ENCODE results near the gene IL32.
"Not testable (repeated sequence)": the region's sequence is repeated elsewhere in the genome, so short reads cannot be mapped to it uniquely, and the experiment has no call there.

The IL32 gene

DNA sequence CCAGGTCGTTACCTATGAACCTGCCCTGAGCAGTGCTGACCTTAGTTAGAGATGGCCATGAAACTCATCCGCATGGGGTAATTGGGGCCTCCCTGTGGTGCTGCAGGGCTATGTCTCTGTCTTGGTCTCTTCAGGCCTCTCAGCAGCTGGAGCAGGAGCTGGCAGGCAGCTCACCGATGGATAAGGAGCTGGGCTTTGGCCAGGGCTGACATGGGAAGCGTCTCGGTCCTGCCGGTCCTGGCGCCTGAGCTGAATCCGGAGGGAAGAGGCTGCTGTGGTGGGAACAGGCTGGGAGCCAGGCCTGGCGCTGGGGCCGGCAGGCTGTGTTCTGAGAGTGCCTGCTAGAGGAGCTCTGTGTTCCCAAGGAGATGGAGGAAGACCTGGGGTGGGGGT, 10.1 kb downstream of the IL32 start:
- no peak overlapping the region for H3K4me3 ChIP-seq
- H3K36me3 ChIP-seq (replicated peaks): no peaks in the 10 kb centered on the region
- in situ Hi-C loops (cut with MboI; ENCODE audit: low sequenced_read_pairs): no loop called here
- H3K4me1 ChIP-seq: no peaks in the 10 kb centered on the region
- no peaks in the 10 kb centered on the region for H3K9me3 ChIP-seq
- DNase-seq (ENCODE audit: low spot score in 2 of 2): no peak
- peaks cover 40% of the 10 kb centered on the region for H3K27me3 ChIP-seq (ENCODE audit: low read depth)

DNA sequence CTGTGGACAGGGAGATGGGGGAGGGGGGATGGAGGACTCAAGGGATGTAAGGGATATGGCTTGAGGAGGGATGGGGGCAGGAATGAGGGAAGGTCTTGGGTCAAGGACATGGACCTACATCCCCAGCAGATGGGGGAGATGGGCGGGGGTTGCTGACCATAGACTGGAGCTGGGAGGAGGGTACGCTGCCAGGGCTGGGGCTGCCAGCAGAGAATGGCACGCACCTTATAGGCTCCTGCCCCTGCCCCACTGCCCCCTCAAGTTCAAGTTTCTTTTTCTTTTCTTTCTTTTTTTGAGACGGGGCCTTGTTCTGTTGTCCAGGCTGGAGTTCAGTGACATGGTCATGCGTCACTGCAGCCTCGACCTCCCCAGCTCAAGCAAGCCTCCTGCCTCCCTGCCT, 10.5 kb downstream of the IL32 start:
- H3K36me3 ChIP-seq (replicated peaks); H3K4me1 ChIP-seq; in situ Hi-C loops (cut with MboI; ENCODE audit: low sequenced_read_pairs); H3K9me3 ChIP-seq; H3K4me3 ChIP-seq; DNase-seq (ENCODE audit: low spot score in 2 of 2): not testable (repeated sequence)
- H3K27me3 ChIP-seq (ENCODE audit: low read depth): peaks cover 42% of the 10 kb centered on the region

GRCh38 chr16:3076577-3076976, 11.1 kb downstream of the IL32 start:
- no peak for DNase-seq (ENCODE audit: low spot score in 2 of 2)
- no peaks in the 10 kb centered on the region for H3K36me3 ChIP-seq (replicated peaks)
- no peak overlapping the region for H3K4me3 ChIP-seq
- no peaks in the 10 kb centered on the region for H3K4me1 ChIP-seq
- H3K9me3 ChIP-seq: no peaks in the 10 kb centered on the region
- H3K27me3 ChIP-seq (ENCODE audit: low read depth): peaks cover 42% of the 10 kb centered on the region
- in situ Hi-C loops (cut with MboI; ENCODE audit: low sequenced_read_pairs): no loop called here

DNA sequence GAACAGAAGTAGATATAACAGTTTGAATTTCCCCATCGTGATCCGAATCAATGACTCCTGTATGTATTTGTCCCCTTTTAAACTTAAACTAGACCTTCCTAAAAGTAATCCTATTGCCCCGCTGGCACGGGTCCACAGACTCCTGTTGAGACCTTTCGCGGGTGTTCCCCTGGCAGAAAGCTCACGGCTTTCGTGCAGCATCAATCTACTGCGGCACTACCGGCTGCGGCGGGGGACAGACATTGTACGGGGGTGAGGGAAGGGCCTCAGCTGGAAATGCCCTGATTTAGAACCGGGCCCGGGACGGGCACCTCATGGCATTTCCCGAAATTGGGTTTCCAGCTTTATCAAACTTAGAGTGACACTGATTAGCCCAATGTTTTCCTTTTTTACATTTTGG, 14.6 kb downstream of the IL32 start:
- in situ Hi-C loops (cut with MboI; ENCODE audit: low sequenced_read_pairs): no loop called here
- H3K27me3 ChIP-seq (ENCODE audit: low read depth): peaks cover 37% of the 10 kb centered on the region
- no peaks in the 10 kb centered on the region for H3K4me1 ChIP-seq
- no peaks in the 10 kb centered on the region for H3K9me3 ChIP-seq
- no peaks in the 10 kb centered on the region for H3K36me3 ChIP-seq (replicated peaks)
- H3K4me3 ChIP-seq: no peak overlapping the region
- no peak for DNase-seq (ENCODE audit: low spot score in 2 of 2)

GRCh38 chr16:3081957-3082356, 16.5 kb downstream of the IL32 start:
- H3K36me3 ChIP-seq (replicated peaks); DNase-seq (ENCODE audit: low spot score in 2 of 2); H3K9me3 ChIP-seq; in situ Hi-C loops (cut with MboI; ENCODE audit: low sequenced_read_pairs); H3K4me3 ChIP-seq; H3K4me1 ChIP-seq: not testable (repeated sequence)
- H3K27me3 ChIP-seq (ENCODE audit: low read depth): peaks cover 35% of the 10 kb centered on the region

DNA sequence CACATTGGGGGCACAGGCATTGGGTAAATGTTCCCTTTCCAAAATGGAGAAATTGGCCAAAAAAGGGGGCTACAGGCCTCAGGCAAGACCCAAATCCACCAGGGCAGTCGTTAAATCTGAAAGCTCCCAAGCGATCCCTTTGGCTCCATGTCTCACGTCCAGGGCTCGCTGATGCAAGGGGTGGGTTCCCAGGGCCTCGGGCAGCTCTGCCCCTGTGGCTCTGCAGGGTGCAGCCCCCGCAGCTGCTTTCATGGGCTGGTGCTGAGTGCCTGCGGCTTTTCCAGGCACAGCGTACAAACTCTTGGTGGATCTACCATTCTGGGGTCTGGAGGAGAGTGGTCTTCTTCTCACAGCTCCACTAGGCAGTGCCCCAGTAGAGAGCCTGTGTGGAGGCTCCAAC, 18.0 kb downstream of the IL32 start:
- peaks cover 21% of the 10 kb centered on the region; the same call in 1 of the 2 replicates for H3K27me3 ChIP-seq (ENCODE audit: low read depth)
- DNase-seq (ENCODE audit: low spot score in 2 of 2); in situ Hi-C loops (cut with MboI; ENCODE audit: low sequenced_read_pairs); H3K4me3 ChIP-seq; H3K9me3 ChIP-seq; H3K36me3 ChIP-seq (replicated peaks); H3K4me1 ChIP-seq: not testable (repeated sequence)

DNA sequence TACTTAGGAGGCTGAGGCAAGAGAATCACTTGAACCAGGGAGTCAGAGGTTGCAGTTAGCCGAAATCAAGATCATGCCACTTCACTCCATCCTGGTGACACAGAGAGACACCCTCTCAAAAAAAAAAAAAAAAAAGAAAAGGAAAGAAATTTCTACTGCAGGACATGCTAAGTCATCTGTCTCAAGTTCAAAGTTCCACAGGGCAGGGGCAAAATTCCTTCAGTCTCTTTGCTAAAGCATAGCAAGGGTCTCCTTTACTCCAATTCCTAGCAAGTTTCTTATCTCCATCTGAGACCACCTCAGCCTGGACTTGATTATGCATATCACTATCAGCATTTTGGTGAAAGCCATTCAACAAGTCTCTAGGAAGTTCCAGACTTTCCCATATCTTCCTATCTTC, 19.1 kb downstream of the IL32 start:
- H3K27me3 ChIP-seq (ENCODE audit: low read depth): peaks cover 12% of the 10 kb centered on the region; the same call in 1 of the 2 replicates
- H3K36me3 ChIP-seq (replicated peaks): no peaks in the 10 kb centered on the region
- no peak for DNase-seq (ENCODE audit: low spot score in 2 of 2)
- in situ Hi-C loops (cut with MboI; ENCODE audit: low sequenced_read_pairs): no loop called here
- H3K4me3 ChIP-seq: no peak overlapping the region
- H3K4me1 ChIP-seq: no peaks in the 10 kb centered on the region
- H3K9me3 ChIP-seq: no peaks in the 10 kb centered on the region

GRCh38 chr16:3084969-3085670, 19.7 kb downstream of the IL32 start:
- DNase-seq (ENCODE audit: low spot score in 2 of 2): no peak
- H3K4me1 ChIP-seq: no peaks in the 10 kb centered on the region
- in situ Hi-C loops (cut with MboI; ENCODE audit: low sequenced_read_pairs): no loop called here
- H3K9me3 ChIP-seq: no peaks in the 10 kb centered on the region
- H3K36me3 ChIP-seq (replicated peaks): no peaks in the 10 kb centered on the region
- peaks cover 6% of the 10 kb centered on the region; the same call in 1 of the 2 replicates for H3K27me3 ChIP-seq (ENCODE audit: low read depth)
- H3K4me3 ChIP-seq: no peak overlapping the region

- no peaks in the 10 kb centered on the region for H3K36me3 ChIP-seq (replicated peaks)
- no peaks in the 10 kb centered on the region for H3K9me3 ChIP-seq
- in situ Hi-C loops (cut with MboI; ENCODE audit: low sequenced_read_pairs): no loop called here
- DNase-seq (ENCODE audit: low spot score in 2 of 2): no peak
- H3K4me3 ChIP-seq: no peak overlapping the region
- no peaks in the 10 kb centered on the region for H3K4me1 ChIP-seq
- H3K27me3 ChIP-seq (ENCODE audit: low read depth): no peaks in the 10 kb centered on the region
Measured at GRCh38 chr16:3085868-3086595, 20.6 kb downstream of the IL32 start.

- Histone ChIP-seq H3K9me3 (no peaks in the 10 kb centered on the region), H3K4me1 (no peaks in the 10 kb centered on the region), H3K4me3 (no peak overlapping the region), H3K36me3 (replicated peaks) (no peaks in the 10 kb centered on the region), H3K27me3 (ENCODE audit: low read depth) (no peaks in the 10 kb centered on the region)
- in situ Hi-C loops (cut with MboI; ENCODE audit: low sequenced_read_pairs): no loop called here
- no peak for DNase-seq (ENCODE audit: low spot score in 2 of 2)
Measured at GRCh38 chr16:3086596-3087242, 21.3 kb downstream of the IL32 start.

- DNase-seq (ENCODE audit: low spot score in 2 of 2): no peak
- in situ Hi-C loops (cut with MboI; ENCODE audit: low sequenced_read_pairs): no loop called here
- no peaks in the 10 kb centered on the region for H3K36me3 ChIP-seq (replicated peaks)
- H3K4me1 ChIP-seq: no peaks in the 10 kb centered on the region
- H3K4me3 ChIP-seq: no peak overlapping the region
- no peaks in the 10 kb centered on the region for H3K9me3 ChIP-seq
- H3K27me3 ChIP-seq (ENCODE audit: low read depth): no peaks in the 10 kb centered on the region
Measured at GRCh38 chr16:3087243-3088235, 22.1 kb downstream of the IL32 start.

DNA sequence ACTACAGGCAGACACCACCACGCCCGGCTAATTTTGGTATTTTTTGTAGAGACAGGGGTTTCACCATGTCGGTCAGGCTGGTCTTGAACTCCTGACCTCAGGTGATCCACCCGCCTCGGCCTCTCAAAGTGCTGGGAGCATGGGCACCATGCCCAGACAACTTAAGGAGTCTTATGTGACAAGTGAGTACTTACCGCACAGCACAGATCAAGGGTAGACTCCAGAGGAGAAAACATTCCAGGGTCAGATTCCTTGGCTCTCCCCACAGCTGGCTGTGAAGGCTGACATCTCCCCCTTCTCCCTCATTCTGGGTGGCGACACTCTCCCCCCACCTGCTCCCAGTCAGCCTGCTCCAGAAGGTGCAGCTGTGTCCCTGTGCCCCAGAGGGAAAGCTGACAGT, 23.0 kb downstream of the IL32 start:
- Histone ChIP-seq H3K4me1 (no peaks in the 10 kb centered on the region), H3K4me3 (no peak overlapping the region), H3K9me3 (no peaks in the 10 kb centered on the region), H3K36me3 (replicated peaks) (no peaks in the 10 kb centered on the region), H3K27me3 (ENCODE audit: low read depth) (no peaks in the 10 kb centered on the region)
- in situ Hi-C loops (cut with MboI; ENCODE audit: low sequenced_read_pairs): no loop called here
- DNase-seq (ENCODE audit: low spot score in 2 of 2): no peak

DNA sequence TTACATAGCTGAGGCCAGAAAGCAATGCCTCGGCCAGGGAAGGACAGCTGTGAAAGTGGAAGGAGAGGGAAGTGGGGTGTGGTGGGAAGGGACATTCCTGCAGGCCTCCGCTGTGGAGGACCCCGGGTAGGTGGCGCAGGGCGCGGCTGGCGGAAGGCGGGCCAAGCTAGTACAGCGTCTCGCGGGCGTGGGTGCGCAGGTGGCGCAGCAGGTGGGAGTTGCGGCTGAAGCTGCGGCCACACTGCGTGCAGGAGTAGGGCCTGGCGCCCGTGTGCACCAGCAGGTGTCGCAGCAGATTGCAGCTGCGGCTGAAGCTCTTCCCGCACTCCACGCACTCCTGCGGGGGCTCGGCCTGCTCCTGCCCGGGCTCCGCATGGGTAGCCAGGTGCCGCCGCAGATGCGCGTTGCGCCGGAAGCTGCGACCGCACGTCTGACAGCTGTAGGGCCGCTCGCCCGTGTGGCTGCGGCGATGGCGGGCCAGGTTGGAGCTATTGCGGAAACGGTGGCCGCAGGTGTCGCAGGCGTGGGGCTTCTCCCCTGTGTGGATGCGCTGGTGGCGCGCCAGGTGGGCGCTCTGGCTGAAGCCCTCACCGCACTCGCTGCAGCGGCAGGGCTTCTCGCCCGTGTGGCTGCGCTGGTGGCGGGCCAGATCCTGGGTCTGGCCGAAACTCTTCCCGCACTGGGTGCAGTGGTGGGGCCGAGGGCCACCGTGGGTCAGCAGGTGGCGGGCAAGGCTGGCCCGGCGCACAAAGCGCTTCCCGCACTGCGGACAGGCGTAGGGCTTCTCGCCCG, 23.7 kb downstream of the IL32 start:
- Histone ChIP-seq H3K9me3 (no peaks in the 10 kb centered on the region), H3K36me3 (replicated peaks) (no peaks in the 10 kb centered on the region), H3K27me3 (ENCODE audit: low read depth) (no peaks in the 10 kb centered on the region), H3K4me1 (no peaks in the 10 kb centered on the region), H3K4me3 (no peak overlapping the region)
- in situ Hi-C loops (cut with MboI; ENCODE audit: low sequenced_read_pairs): no loop called here
- no peak for DNase-seq (ENCODE audit: low spot score in 2 of 2)
